HL-60 (cell line): ENCODE results near the gene FLNB.

Experiments used
- DNase-seq, 2 experiments: peaks; one replicate each; pipeline ENCODE4 v3.0.0-alpha.2; 2010 to 2020; ENCODE audit warnings: low read depth in 1 of 2, low spot score in 1 of 2
- H3K27ac ChIP-seq: fragments of 250-450 bp; sonication (Bioruptor Pico); replicated peaks from 2 replicates; pipeline ENCODE4 v1.5.1; 2020; ENCODE audit warnings: mild to moderate bottlenecking, moderate library complexity
- H3K27me3 ChIP-seq: fragments of 250-450 bp; sonication (Bioruptor Pico); 2 replicates; pipeline ENCODE4 v1.5.1; 2021; ENCODE audit warnings: mild to moderate bottlenecking, moderate library complexity; ENCODE audit not compliant: insufficient read depth, poor library complexity, severe bottlenecking
- H3K4me3 ChIP-seq: replicated peaks from 2 replicates; pipeline ENCODE4 v1.5.1; 2011; ENCODE audit warnings: mild to moderate bottlenecking, control low read depth, low read length; ENCODE audit not compliant: insufficient read depth
- CTCF ChIP-seq: IDR thresholded peaks from one replicate; pipeline ENCODE4 v1.5.1; 2011; ENCODE audit warnings: low read length, control low read depth, inconsistent platforms; ENCODE audit not compliant: insufficient read depth
- GABPA ChIP-seq: IDR thresholded peaks from 2 replicates; pipeline ENCODE4 v1.6.1; 2012; ENCODE audit warnings: low read depth
- POLR2AphosphoS5 ChIP-seq: IDR thresholded peaks from 2 replicates; pipeline ENCODE4 v1.6.1; 2012; ENCODE audit warnings: low read depth
- REST ChIP-seq: IDR thresholded peaks from 2 replicates; pipeline ENCODE4 v1.6.1; 2012; ENCODE audit warnings: low read depth; ENCODE audit not compliant: insufficient replicate concordance
- SPI1 ChIP-seq: IDR thresholded peaks from 2 replicates; pipeline ENCODE4 v1.6.1; 2012; ENCODE audit warnings: low read depth, mild to moderate bottlenecking, borderline replicate concordance

FLNB gene

GRCh38 chr3:58148049-58148448 is 139.8 kb downstream of the FLNB start:
- no peak for TF ChIP-seq POLR2AphosphoS5
- TF ChIP-seq REST, result no peak
- no peak for TF ChIP-seq GABPA
- no peak overlapping the region for H3K27ac ChIP-seq
- no peaks in the 10 kb centered on the region for H3K27me3 ChIP-seq
- DNase-seq, result no peak
- H3K4me3 ChIP-seq, result no peak overlapping the region

- Histone ChIP-seq H3K4me3 (no peak overlapping the region), H3K27ac (no peak overlapping the region), H3K27me3 (no peaks in the 10 kb centered on the region)
- TF ChIP-seq CTCF, result no peak
- no peak for TF ChIP-seq POLR2AphosphoS5
- TF ChIP-seq REST, result no peak
- no peak for TF ChIP-seq GABPA
- TF ChIP-seq SPI1, result no peak
- no peak for DNase-seq
These were observed 142.0 kb downstream of the FLNB start for GRCh38 chr3:58150130-58150809.

- Histone ChIP-seq H3K27ac (no peak overlapping the region), H3K27me3 (no peaks in the 10 kb centered on the region), H3K4me3 (no peak overlapping the region)
- TF ChIP-seq REST, result no peak
- TF ChIP-seq POLR2AphosphoS5, result no peak
- no peak for DNase-seq
These were observed 142.6 kb downstream of the FLNB start for GRCh38 chr3:58150810-58151199.

GRCh38 chr3:58151637-58152036 is 143.4 kb downstream of the FLNB start:
- DNase-seq, result no peak
- TF ChIP-seq CTCF (no peak), SPI1 (no peak), REST (no peak), GABPA (no peak), POLR2AphosphoS5 (no peak)
- no peaks in the 10 kb centered on the region for H3K27me3 ChIP-seq
- no peak overlapping the region for H3K4me3 ChIP-seq
- H3K27ac ChIP-seq, result no peak overlapping the region
